Effector CD4-positive, alpha-beta T cell (primary cell): ENCODE measurements around the gene TMIE.
"Not testable (repeated sequence)": the region's sequence is repeated elsewhere in the genome, so short reads cannot be mapped to it uniquely, and the experiment has no call there.

Experiments used
- DNase-seq: peaks from one replicate; pipeline ENCODE4 v3.0.0-alpha.2; 2020

The TMIE gene

GRCh38 chr3:46729038-46729437 lies 27.8 kb downstream of the TMIE start:
- DNase-seq, result no peak

GRCh38 chr3:46730819-46731218 lies 29.6 kb downstream of the TMIE start:
- no peak for DNase-seq

- no peak for DNase-seq
Observed at GRCh38 chr3:46731795-46732194, 30.6 kb downstream of the TMIE start.

- no peak for DNase-seq
Observed at GRCh38 chr3:46733026-46733800, 32.0 kb downstream of the TMIE start.

- no peak for DNase-seq
Observed at GRCh38 chr3:46734773-46735172, 33.6 kb downstream of the TMIE start.

GRCh38 chr3:46736006-46736872 lies 35.0 kb downstream of the TMIE start:
- DNase-seq, result no peak

GRCh38 chr3:46737329-46737731 lies 36.1 kb downstream of the TMIE start:
- no peak for DNase-seq

GRCh38 chr3:46739565-46739964 lies 38.4 kb downstream of the TMIE start:
- DNase-seq, result not testable (repeated sequence)

- DNase-seq, result no peak
Observed at GRCh38 chr3:46742992-46743585, 41.9 kb downstream of the TMIE start.

GRCh38 chr3:46746711-46747110 lies 45.5 kb downstream of the TMIE start:
- no peak for DNase-seq

- DNase-seq, result no peak
Observed at GRCh38 chr3:46748170-46748569, 47.0 kb downstream of the TMIE start.

- no peak for DNase-seq
Observed at GRCh38 chr3:46749129-46749528, 47.9 kb downstream of the TMIE start.

- no peak for DNase-seq
Observed at GRCh38 chr3:46750555-46751038, 49.4 kb downstream of the TMIE start.

- DNase-seq, result not testable (repeated sequence)
Observed at GRCh38 chr3:46753127-46753526, 51.9 kb downstream of the TMIE start.

GRCh38 chr3:46755646-46756045 lies 54.5 kb downstream of the TMIE start:
- DNase-seq, result no peak

- no peak for DNase-seq
Observed at GRCh38 chr3:46756642-46757041, 55.5 kb downstream of the TMIE start.

GRCh38 chr3:46759239-46760167 lies 58.3 kb downstream of the TMIE start:
- DNase-seq, result no peak
